ENCODE results near the gene SUMO4. TPM values are rescaled to one million over a fixed set of nuclear protein-coding genes. Genes with fewer than 3 reads are reported as not detected.

The SUMO4 gene
- total and polyA plus RNA-seq, 2 of the 8 experiments (the other 6 are each of a cell fraction or from before 2014, with no cell fraction given): 0.09 to 1.3 TPM

DNA sequence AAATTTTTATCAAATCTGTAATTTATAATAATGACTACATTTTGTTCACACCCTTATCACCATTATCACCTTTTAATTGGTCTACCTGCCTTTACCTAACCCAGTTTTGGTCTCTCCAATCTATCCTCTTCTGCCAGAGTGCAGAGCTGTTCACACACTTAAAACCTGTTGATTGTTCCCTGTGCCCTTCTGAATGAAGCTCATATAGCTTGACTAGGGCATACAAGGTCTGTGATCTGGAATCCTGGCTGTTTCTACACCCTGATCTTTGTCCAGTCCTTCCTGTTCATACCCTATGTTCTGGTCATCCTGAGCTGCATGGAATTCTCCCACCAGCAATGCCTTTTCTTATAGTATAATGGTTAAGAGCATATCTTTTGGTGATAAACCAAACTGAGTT lies 28.9 kb upstream of the SUMO4 start:
- no peak for DNase-seq (ENCODE audit: low read depth in 1 of 2, low spot score in 2 of 2)
- H3K27ac ChIP-seq (ENCODE audit: low read depth, low read length): no peak overlapping the region
- no peak overlapping the region for H3K14ac ChIP-seq (ENCODE audit: insufficient read length)
- H3K36me3 ChIP-seq (ENCODE audit: control insufficient read depth in 2 of 4, insufficient read depth in 4 of 4, low read length in 3 of 4): peaks cover 0 to 12% (median 0%) of the 10 kb centered on the region in 4 experiments; a peak in 2 of 8 replicates
- ChIA-PET POLR2A (ENCODE audit: partially characterized antibody) (interaction anchor here (1.4 kb wide), 2 partner anchors 54 to 283 kb away, joined by 3 to 4 read pairs; no protein-coding TSS in a partner anchor), CTCF (ENCODE audit: partially characterized antibody) (interaction anchor here (0.7 to 1.2 kb wide), 4 partner anchors 12 to 74 kb away, joined by 3 to 5 read pairs (median 3); no protein-coding TSS in a partner anchor)
- no peak overlapping the region for H3K23ac ChIP-seq (ENCODE audit: insufficient read length)
- H2AK5ac ChIP-seq (ENCODE audit: low read depth, low read length): no peak overlapping the region
- no peak overlapping the region for H3K4me2 ChIP-seq (ENCODE audit: insufficient read depth in 1 of 2, low read depth in 2 of 2, low read length in 2 of 2)
- H3K9me3 ChIP-seq (ENCODE audit: insufficient read depth in 2 of 2, low read depth in 1 of 2, low read length in 1 of 2): no peaks in the 10 kb centered on the region
- H4K5ac ChIP-seq (ENCODE audit: insufficient read length, low read depth, low read length): no peak overlapping the region
- no peak overlapping the region for H3K9ac ChIP-seq (replicated peaks in 1 of 4; ENCODE audit: extremely low read depth in 1 of 4, low read depth in 3 of 4, low read length in 3 of 4)
- no peaks in the 10 kb centered on the region; the same call in 1 of the 2 replicates for H3K79me1 ChIP-seq (ENCODE audit: low read depth, low read length)
- FAIRE-seq: no peak
- H2AFZ ChIP-seq (ENCODE audit: low read length): no peak overlapping the region
- no peak overlapping the region for H2BK12ac ChIP-seq (ENCODE audit: low read depth, low read length)
- H2BK120ac ChIP-seq (replicated peaks; ENCODE audit: low read depth, low read length): no peak overlapping the region
- no peak overlapping the region for H2BK5ac ChIP-seq (ENCODE audit: low read depth, low read length)
- H4K8ac ChIP-seq (ENCODE audit: extremely low read depth, insufficient read depth, low read length): no peak overlapping the region
- no peaks in the 10 kb centered on the region for H3K23me2 ChIP-seq (ENCODE audit: low read depth, low read length)
- H3K4me3 ChIP-seq (ENCODE audit: extremely low read depth in 1 of 4, insufficient read depth in 2 of 4, low read depth in 3 of 4, low read length in 4 of 4): no peak overlapping the region
- H2BK20ac ChIP-seq (ENCODE audit: low read length): no peak overlapping the region
- no peak overlapping the region for H4K91ac ChIP-seq (replicated peaks; ENCODE audit: insufficient read length, low read length)
- peaks cover 1% of the 10 kb centered on the region in 2 experiments for H4K20me1 ChIP-seq (replicated peaks in 1 of 2; ENCODE audit: control insufficient read depth in 1 of 2, insufficient read depth in 2 of 2, low read length in 2 of 2)
- no peak for TF ChIP-seq POLR2AphosphoS5 (IDR thresholded peaks at IDR 0.05; ENCODE audit: low read depth, low read length)
- TF ChIP-seq JUND (IDR thresholded peaks at IDR 0.05; ENCODE audit: low read length): no peak
- TF ChIP-seq KDM5A (IDR thresholded peaks at IDR 0.05; ENCODE audit: low read length): no peak
- TF ChIP-seq EZH2 (IDR thresholded peaks at IDR 0.05; ENCODE audit: low read depth, low read length, severe bottlenecking): no peak
- no peak for TF ChIP-seq HDAC6 (IDR thresholded peaks at IDR 0.05; ENCODE audit: low read depth, low read length)
- H3K4me1 ChIP-seq (replicated peaks in 1 of 4; ENCODE audit: control insufficient read depth in 3 of 4, insufficient read depth in 4 of 4, low read length in 3 of 4): no peaks in the 10 kb centered on the region
- H3K4ac ChIP-seq (replicated peaks; ENCODE audit: insufficient read length, low read depth, low read length): no peak overlapping the region
- peaks cover 0 to 61% of the 10 kb centered on the region in 2 experiments; a peak in 3 of 4 replicates for H3K79me2 ChIP-seq (ENCODE audit: control insufficient read depth in 1 of 2, insufficient read depth in 2 of 2, low read length in 2 of 2)
- no peak overlapping the region for H3K18ac ChIP-seq (ENCODE audit: extremely low read depth, low read length)
- no peak overlapping the region for H2BK15ac ChIP-seq (ENCODE audit: low read length)
- no peaks in the 10 kb centered on the region for H3K27me3 ChIP-seq (replicated peaks in 1 of 4; ENCODE audit: control insufficient read depth in 3 of 4, extremely low read depth in 1 of 4, insufficient read depth in 3 of 4, low read length in 3 of 4)
- H3K56ac ChIP-seq (replicated peaks; ENCODE audit: insufficient read length, low read depth, low read length): no peak overlapping the region

Data from H1 (cell line).